HCT116 (cell line): Measurements from ENCODE around the gene SH3PXD2A.
"Not testable (repeated sequence)": the region's sequence is repeated elsewhere in the genome, so short reads cannot be mapped to it uniquely, and the experiment has no call there.

ENCODE experiments used
- CTCF ChIP-seq, 3 experiments: fragments of 200-600 bp in 1 of 3; sonication (generic) in 1 of 3; IDR thresholded peaks in 2 of 3; conservative IDR thresholded peaks in 1 of 3; 2 replicates each; pipeline ENCODE4 v1.5.1; 2012 to 2017; ENCODE audit warnings: low read depth in 2 of 3, low read length in 2 of 3, antibody characterized with exemption in 1 of 3, borderline replicate concordance in 1 of 3, control low read depth in 1 of 3, mild to moderate bottlenecking in 1 of 3, mixed read lengths in 1 of 3, mixed run types in 1 of 3, moderate library complexity in 1 of 3; ENCODE audit not compliant: insufficient read depth in 1 of 3
- EZH2 ChIP-seq: fragments of 200-600 bp; sonication (generic); IDR thresholded peaks from 2 replicates; pipeline ENCODE4 v1.6.1; 2017; ENCODE audit warnings: antibody characterized with exemption, mixed run types
- EZH2phosphoT487 ChIP-seq: fragments of 200-600 bp; IDR thresholded peaks from 2 replicates; pipeline ENCODE4 v1.6.1; 2018; ENCODE audit warnings: antibody characterized with exemption, borderline replicate concordance
- MAX ChIP-seq: IDR thresholded peaks from 2 replicates; pipeline ENCODE4 v1.6.1; 2012
- POLR2A ChIP-seq: IDR thresholded peaks from 2 replicates; pipeline ENCODE4 v1.7.0; 2011; ENCODE audit warnings: borderline replicate concordance; ENCODE audit not compliant: insufficient read depth, insufficient read length; ENCODE audit errors: extremely low read depth
- POLR2AphosphoS5 ChIP-seq: IDR thresholded peaks from 2 replicates; pipeline ENCODE4 v1.6.1; 2011; ENCODE audit warnings: mild to moderate bottlenecking, low read depth, low read length, moderate library complexity
- RAD21 ChIP-seq: IDR thresholded peaks from 2 replicates; pipeline ENCODE4 v1.6.1; 2012; ENCODE audit warnings: low read depth, mild to moderate bottlenecking
- REST ChIP-seq: IDR thresholded peaks from 2 replicates; pipeline ENCODE4 v1.6.1; 2012; ENCODE audit warnings: low read depth
- SRF ChIP-seq: IDR thresholded peaks from 2 replicates; pipeline ENCODE4 v1.6.1; 2012; ENCODE audit warnings: low read depth
- YY1 ChIP-seq: IDR thresholded peaks from 2 replicates; pipeline ENCODE4 v1.6.1; 2011; ENCODE audit warnings: low read length, low read depth, moderate library complexity, mild to moderate bottlenecking; ENCODE audit not compliant: insufficient replicate concordance; ENCODE audit errors: extremely low read depth

GRCh38 chr10:103731026-103731425, 124.3 kb downstream of the SH3PXD2A start:
- not testable (repeated sequence) for TF ChIP-seq POLR2AphosphoS5; POLR2A; CTCF (IDR thresholded peaks at IDR 0.05 in 2 of 3, conservative IDR thresholded peaks at IDR 0.05 in 1 of 3; ENCODE audit: borderline replicate concordance in 1 of 3, insufficient read depth in 1 of 3, low read depth in 2 of 3, low read length in 2 of 3); EZH2phosphoT487; REST; SRF; YY1; RAD21; EZH2; MAX
